Glomerular visceral epithelial cell (primary cell): ENCODE measurements around the gene STK32B.
"Not testable (repeated sequence)": the region's sequence is repeated elsewhere in the genome, so short reads cannot be mapped to it uniquely, and the experiment has no call there.

Source experiments
- DNase-seq: peaks from one replicate; pipeline ENCODE4 v3.0.0-alpha.2; 2016; ENCODE audit errors: extremely low spot score

STK32B gene

DNA sequence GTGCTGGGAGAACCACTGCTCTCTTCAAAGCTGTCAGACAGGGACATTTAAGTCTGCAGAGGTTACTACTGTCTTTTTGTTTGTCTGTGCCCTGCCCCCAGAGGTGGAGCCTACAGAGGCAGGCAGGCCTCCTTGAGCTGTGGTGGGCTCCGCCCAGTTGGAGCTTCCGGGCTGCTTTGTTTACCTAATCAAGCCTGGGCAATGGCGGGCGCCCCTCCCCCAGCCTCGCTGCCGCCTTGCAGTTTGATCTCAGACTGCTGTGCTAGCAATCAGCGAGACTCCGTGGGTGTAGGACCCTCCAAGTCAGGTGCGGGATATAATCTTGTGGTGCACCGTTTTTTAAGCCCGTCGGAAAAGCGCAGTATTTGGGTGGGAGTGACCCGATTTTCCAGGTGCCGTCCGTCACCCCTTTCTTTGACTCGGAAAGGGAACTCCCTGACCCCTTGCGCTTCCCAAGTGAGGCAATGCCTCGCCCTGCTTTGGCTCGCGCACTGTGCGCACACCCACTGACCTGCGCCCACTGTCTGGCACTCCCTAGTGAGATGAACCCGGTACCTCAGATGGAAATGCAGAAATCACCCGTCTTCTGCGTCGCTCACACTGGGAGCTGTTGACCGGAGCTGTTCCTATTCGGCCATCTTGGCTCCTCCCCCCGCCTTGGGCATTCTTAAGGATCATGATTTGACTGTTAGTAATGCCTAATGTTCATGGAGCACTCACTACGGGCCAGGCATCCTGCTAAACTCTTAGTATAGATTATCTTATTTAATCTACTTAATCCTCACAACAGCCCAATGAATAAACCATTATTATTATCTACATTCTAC lies 392.9 kb downstream of the STK32B start:
- DNase-seq, result not testable (repeated sequence)

GRCh38 chr4:5444918-5445517 lies 393.7 kb downstream of the STK32B start:
- no peak for DNase-seq

DNA sequence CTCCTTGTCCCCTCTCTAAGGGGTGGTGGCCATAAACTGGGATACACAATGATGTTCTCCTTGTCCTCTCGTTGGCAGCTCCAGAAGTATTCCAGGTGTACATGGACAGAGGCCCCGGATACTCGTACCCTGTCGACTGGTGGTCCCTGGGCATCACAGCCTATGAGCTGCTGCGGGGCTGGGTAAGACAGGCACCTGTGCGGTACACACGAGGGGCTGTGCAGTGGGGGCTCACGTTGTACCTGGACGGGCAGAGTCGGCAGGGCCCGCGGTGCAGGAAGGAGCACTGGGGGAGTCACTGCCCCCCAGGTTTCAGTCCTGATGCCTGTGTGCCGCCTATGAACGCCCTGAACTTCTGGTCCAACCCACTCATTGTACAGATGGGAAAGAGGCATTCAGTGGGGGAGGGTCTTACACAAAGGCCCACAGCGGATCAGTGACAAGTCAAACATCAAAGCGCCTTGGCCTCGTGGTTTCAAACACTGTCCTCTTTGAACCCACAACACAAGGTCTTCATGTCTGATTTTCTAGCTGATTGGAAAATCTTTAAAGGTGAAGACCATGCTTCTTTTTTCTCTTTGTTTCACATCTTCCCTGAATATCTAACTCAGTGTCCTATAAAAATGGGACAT lies 395.4 kb downstream of the STK32B start:
- DNase-seq, result no peak

DNA sequence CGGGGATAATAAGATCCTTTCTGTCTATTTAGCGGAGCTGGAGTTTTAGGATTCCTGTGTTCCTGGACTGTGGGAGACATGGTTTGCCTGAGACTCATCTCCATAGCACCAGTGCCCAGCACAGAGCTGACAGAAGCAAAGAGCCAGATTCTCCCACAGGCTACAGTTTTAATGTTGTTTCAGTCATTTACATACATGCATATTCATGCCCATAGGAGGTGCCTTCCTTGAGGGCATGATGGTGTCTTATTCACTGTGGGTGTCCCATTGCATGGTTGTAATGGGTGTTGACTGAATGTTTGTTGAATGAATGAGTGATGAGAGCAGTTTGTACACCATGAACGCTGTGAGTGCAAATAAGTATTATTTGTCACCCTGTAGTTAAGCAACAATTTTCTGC lies 396.5 kb downstream of the STK32B start:
- DNase-seq, result no peak

DNA sequence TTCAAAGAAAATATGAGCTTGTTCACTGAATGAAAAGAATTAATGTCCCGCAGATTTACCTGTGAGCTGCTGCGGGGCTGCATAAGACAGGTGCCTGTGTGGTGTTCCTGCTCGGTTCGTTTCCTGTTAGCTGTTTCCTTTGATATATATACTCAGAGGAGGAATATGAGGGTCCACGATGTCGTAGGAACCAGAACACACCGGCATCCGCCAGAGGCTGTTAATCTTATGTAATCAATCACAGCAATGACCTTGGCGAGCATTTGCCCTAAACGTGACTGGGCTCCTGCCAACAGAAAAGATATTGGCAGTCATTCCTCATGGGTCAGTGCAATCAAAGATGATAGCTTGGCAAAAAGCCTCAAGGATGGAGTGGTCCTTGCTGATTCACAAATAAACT lies 396.9 kb downstream of the STK32B start:
- no peak for DNase-seq

DNA sequence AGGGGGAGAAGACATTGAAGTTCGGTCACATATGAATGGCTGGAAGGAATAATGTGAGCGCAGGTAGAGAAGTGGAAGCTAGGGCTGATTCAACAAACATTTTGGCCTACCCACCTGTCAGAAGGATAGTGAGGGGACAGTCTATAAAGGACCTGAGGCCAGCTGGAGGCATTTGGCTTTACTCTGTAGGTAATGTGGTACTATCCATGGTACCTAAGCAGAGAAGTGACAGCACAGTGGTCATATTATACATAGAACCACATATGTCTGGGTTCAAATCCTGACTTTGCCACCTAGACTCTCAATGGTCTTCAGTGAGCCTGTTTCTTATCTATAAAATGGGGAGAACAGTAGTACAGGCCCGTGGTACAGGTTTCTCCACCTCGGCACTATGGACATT lies 400.0 kb downstream of the STK32B start:
- no peak for DNase-seq

DNA sequence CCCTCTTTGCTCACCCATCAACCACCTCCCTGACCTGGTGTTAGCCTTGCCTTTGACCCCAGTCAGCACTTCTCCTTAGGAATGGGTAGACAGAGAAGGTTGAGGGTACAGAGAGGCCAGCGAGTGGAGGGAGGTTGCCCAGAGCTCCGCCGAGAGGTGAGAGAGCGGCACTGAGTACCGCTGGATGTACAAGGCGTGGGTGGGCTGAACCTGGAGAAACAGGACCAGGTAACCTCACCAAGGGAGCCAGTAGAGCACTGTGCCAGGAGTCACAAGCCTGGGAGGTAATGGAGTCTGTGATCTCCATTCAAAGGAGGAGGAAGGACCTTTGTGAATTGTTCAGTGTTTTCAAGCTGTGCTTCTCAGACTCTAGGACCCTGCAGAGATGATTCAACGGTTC lies 400.9 kb downstream of the STK32B start:
- no peak for DNase-seq

- no peak for DNase-seq
Measured at GRCh38 chr4:5455003-5455585, 403.8 kb downstream of the STK32B start.

DNA sequence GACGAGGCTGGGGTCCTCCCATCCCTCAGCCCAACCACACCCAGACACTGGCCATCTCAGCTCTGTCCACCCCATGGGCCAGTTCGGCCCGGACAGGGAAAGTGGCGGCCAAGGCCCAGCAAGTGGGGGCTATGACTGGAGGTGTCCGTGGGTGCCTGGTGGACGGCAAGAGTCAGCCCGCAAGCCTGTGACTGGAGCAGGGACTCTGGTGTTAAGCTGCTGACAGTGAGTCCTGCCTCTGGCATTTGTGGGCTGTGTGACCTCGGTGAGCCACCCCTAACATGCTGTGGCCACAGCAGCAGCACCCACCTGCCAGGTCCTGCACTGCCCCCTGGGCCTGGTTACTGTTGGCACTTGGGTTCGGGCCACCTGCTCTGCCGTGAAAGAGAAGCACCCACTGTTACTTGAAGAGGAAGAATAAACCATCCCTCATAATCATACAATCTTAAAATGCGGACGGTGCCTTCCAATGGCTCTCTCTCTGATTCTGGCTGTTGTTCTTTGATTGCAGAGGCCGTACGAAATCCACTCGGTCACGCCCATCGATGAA lies 405.1 kb downstream of the STK32B start:
- no peak for DNase-seq

DNA sequence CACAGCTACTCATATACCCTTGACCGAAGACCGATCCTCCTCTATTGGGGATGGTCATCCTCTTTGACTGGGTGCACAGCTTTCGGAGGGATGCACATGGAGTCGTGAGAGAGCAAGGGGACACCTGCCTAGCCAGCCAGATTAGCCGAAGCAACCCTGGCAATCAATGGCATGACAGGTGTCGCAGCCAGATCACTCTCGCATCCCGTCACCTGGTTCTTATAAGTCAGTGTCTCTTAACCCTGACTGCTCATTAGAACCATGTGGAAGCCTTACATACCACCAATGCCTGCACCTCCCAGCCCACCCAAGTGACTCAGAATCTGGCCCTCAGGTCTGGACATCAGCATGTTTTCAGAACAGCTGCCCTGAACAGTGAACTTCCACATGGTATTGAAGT lies 407.4 kb downstream of the STK32B start:
- DNase-seq, result no peak

GRCh38 chr4:5459236-5459635 lies 408.0 kb downstream of the STK32B start:
- no peak for DNase-seq

DNA sequence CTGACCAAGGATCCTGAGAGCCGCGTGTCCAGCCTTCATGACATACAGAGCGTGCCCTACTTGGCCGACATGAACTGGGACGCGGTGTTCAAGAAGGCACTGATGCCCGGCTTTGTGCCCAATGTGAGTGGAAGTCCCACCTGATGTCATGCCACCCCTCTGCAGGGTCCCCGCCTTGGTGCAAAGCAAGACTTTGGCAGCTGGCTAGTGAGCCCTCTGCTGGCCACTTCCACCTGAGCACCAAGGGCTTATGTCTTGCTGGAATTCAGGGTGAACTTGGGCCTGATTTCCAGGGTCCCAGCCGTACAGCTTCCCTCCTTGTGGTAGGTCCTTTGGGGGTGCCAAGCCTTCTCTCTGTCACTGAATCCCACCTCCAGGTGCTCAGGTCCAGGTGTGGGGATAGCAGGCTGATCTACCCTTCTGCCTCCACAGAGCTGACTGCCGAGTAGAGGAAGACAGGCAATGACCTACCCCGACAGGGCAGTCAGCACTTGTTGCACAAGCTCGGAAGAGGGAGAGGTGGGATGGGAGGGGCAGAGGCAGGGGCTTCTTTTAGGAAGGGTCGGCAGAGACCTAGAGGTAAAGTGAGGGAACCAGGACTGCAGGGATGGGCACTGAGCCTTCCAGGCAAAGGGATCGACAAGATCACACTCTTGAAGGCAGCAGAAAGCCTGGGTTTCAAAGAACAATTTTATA lies 409.0 kb downstream of the STK32B start:
- peak; percentile 26 for DNase-seq

- DNase-seq, result no peak
Measured at GRCh38 chr4:5461477-5461876, 410.2 kb downstream of the STK32B start.

DNA sequence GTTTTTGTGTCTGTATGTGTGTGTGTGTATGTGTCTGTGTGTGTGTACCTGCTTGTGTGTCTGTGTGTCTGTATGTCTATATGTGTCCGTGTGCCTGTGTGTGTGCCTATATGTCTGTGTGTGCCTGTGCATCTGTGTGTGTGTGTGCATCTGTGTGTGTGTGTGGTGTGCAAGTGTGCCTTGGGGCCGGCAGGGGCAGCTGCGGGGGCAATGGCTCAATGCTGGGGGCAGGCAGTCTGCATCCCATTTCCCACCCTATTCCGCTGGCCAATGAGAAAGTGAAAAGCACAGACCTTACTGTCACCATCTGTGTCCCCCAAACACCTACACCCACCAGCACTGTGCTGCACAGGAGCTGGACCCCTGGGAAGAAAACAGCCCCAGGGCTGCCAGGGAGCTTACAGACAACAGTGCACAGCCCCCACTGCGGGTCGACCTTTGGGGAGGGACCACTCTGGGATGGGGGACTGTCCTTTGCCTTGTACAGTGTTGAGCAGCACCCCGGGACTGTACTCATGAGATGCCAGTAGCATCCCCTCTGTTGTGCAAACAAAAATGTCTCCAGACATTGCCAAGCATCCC lies 411.1 kb downstream of the STK32B start:
- DNase-seq, result no peak

- no peak for DNase-seq
Measured at GRCh38 chr4:5462896-5463295, 411.6 kb downstream of the STK32B start.

DNA sequence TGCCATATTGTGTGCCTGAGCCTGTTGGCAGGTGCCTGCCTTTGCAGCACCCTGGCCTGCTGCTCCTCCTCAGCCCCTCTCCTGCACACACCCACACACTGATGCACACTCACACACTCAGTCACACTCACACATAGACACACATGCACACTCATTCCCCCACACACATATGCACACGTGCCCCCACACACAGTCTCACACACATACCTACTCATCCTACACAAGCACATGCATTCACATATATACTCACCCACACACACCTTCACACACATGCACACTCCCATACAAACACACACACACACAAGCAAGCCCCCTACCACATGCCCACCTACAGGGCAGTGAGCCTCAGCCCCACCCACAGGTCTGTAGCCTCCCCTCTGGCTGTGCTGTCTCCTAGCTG lies 412.1 kb downstream of the STK32B start:
- no peak for DNase-seq

DNA sequence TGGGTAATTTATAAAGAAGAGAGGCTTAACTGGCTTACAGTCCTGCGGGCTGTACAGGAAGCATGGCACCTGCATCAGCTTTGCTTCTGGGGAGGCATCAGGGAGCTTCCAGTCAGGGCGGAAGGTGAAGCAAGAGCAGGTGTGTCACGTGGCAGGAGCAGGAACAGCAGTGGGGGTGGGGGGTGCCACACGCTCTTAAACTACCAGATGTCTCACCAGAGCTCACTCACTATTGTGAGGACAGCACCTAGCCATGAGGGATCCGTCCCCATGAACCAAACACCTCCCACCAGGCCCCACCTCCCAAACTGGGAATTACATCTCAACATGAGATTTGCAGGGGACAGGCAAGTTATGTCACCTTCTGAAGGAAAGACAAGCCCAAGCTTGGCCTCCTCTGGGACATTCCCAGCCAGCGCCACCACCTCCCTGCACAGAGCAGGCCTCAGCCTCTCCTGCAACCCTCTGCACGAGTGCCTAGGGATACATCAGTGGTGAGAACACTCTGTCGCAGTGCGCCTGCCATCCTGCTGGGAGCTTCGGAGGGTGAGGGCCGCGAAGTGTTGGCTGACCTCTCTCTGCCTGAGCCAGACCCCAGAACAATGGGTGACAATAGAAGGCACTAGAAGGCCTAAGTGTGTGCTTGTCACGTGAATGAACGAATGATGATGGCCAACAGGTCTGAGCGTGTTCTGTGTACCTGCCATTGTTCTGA lies 412.8 kb downstream of the STK32B start:
- no peak for DNase-seq

DNA sequence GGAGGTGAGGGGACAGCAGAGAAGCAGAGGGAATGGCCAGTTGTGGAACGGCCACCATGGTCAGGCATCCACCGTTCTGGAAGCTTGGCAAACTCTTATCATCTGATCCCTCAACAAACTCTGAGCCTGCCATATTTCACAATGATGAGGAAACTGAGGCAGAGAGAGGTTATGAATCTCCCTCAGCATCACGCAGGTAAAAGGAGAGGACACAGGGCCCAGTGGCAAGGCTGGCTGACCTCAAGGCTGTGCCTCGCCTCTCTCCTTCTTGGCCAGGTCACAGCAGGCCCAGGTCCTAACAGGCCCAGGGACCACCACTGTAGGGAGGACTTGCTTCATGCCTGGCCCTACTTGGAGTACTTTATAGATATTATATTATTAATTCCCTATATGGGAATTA lies 414.2 kb downstream of the STK32B start:
- DNase-seq, result no peak

DNA sequence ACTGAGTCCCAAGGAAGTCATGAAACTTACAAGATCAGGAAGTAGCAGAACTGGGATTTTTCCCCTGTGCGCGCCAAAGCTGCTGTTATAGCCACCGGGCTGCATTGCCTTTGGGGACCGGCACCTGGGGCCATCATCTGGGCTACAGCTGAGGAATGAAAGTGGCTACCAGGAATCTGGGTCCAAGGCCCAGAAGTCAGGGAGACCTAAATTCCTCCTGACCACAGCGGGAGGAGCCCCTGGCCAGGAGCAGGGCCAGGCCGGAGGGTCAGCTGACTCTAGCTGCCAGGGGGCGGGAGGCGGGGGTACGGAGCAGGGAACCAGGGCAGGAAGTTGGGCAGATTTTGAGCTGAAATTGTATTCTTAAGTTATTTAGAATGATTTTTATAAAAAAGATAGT lies 414.7 kb downstream of the STK32B start:
- no peak for DNase-seq

GRCh38 chr4:5467111-5467510 lies 415.8 kb downstream of the STK32B start:
- DNase-seq, result no peak
